AG10803 (cell line): ENCODE data around the gene ADORA2B.

Experiments used
- DNase-seq: peaks from one replicate; pipeline ENCODE4 v3.0.0; 2010; ENCODE audit warnings: low read depth
- H3K4me3 ChIP-seq: 2 replicates; pipeline ENCODE4 v1.5.1; 2011; ENCODE audit warnings: mild to moderate bottlenecking, low read length, control low read depth
- TF ChIP-seq, protein P1 (sequence below): conservative IDR thresholded peaks from 2 replicates; pipeline ENCODE4 v1.5.1; 2011; ENCODE audit warnings: mild to moderate bottlenecking, low read length, control low read depth, inconsistent platforms

The ADORA2B gene

DNA sequence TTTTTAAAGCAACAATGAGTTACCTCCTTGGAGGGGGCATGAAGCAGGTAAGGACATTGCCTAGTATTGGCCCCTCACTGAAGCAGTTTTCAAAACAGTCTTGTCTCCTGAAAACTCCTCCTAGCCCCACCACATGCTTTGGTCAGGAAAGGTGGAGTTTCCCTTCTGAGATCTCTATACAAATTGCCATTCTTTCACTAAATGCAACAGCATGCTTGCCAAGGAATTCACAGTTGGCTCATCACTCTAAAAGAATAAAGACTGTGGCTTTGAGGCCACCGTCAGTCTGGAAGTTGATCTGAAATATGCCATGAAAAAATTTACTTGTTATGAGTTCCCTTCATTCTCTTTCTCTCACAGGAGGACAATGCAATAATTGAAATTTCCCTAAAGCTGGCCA lies 58.9 kb downstream of the ADORA2B start:
- no peak overlapping the region for H3K4me3 ChIP-seq
- no peak for DNase-seq
- TF ChIP-seq, protein P1, sequence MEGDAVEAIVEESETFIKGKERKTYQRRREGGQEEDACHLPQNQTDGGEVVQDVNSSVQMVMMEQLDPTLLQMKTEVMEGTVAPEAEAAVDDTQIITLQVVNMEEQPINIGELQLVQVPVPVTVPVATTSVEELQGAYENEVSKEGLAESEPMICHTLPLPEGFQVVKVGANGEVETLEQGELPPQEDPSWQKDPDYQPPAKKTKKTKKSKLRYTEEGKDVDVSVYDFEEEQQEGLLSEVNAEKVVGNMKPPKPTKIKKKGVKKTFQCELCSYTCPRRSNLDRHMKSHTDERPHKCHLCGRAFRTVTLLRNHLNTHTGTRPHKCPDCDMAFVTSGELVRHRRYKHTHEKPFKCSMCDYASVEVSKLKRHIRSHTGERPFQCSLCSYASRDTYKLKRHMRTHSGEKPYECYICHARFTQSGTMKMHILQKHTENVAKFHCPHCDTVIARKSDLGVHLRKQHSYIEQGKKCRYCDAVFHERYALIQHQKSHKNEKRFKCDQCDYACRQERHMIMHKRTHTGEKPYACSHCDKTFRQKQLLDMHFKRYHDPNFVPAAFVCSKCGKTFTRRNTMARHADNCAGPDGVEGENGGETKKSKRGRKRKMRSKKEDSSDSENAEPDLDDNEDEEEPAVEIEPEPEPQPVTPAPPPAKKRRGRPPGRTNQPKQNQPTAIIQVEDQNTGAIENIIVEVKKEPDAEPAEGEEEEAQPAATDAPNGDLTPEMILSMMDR: no peak

DNA sequence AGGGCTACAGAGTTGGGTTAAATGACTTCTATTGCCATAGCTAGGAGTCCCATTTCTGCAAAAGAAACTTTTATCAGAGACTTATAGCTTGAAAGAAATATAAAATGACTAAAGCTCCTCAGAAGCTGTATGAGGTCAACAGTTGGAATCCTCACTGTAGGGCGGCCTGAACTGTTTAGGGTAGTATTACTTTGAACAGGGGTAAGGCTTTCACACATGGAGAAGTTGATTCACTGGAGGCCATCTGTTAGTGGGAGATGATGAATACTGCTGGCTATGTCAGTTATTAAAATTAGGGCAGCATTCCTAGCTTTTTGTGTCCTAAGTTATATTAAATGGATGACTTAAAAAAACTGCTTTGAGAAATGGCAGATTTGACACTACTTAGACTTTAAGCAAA lies 60.7 kb downstream of the ADORA2B start:
- no peak for DNase-seq
- TF ChIP-seq, protein P1: no peak
- no peak overlapping the region for H3K4me3 ChIP-seq

DNA sequence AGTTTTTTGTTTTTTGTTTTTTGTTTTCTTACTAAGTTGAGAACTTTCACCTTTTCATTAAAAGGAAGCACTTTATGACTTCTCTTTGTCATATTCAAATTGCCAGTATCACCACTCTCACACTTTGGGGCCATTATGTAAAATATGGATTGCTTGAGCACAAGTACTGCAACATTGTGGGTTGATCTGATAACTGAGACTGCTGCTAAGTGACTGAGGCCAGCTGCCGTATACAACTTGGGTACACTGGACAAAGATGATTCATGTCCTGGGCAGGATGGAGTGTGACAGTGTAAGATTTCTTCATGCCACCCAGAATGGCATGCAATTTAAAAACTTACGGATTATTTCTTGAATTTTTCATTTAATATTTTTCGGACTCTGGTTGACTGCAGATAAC lies 62.5 kb downstream of the ADORA2B start:
- no peak for DNase-seq
- H3K4me3 ChIP-seq: no peak overlapping the region
- TF ChIP-seq, protein P1: no peak

DNA sequence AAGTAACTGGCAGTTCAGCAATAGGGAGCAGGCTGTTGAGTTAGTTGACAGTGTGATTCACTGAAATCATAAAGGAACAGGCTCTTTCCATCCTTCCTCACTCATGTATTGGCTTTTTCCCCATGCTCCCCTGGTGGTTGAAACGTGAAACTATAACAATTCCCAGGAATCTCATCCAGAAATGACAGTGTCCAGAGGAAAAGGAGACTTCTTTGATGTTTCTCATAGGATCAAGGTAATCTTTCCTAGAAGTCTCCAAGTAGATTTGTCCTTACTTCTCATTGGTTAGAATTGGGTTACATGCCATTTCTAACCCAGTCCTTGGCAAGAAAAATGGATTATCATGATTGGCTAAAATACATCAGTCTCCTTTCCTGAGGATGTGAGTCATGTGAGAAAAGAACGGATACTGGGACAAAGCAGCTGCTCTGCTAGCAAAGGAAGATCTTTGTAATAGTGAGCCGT lies 69.0 kb downstream of the ADORA2B start:
- no peak overlapping the region for H3K4me3 ChIP-seq
- DNase-seq: peak; percentile 54
- TF ChIP-seq, protein P1: peak; percentile 75

DNA sequence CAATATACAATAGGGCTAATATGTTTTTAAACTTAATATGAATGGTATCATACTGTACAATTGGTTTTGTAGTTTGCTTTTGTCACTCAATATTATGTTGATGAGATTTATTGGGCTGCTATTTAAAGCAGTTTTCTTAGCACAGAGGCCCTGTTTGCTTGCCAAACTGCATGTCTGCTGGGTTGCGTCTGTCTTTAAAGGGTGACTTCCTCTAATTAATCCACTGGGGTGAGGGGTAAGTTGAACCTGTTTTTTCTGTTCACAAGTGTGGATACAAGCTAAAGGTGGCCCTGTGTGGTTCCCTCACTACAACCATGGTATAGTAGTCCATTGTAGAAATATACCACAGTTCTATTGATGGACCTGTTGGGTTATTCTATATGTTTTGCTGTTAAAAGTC lies 74.4 kb downstream of the ADORA2B start:
- DNase-seq: no peak
- H3K4me3 ChIP-seq: no peak overlapping the region
- TF ChIP-seq, protein P1: no peak

DNA sequence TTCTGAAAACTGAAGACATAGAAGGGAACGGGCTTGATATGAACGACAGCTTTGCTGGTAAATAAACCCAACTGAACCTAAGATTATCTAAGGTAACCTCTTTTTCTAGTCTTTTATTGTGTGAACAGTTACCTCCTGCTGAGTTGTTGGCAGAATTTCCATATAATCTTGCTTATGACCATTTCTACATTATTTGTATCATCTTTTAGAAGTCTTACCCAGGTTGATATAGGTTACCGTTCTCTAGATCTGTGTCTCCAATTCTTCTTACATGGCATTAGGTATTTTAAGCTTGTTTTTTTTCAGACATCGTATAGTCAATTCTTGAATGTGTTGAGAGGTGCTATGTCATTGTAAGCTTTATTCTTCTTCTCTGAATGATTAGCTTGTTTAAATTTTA lies 79.0 kb downstream of the ADORA2B start:
- TF ChIP-seq, protein P1: no peak
- DNase-seq: no peak
- no peak overlapping the region for H3K4me3 ChIP-seq

DNA sequence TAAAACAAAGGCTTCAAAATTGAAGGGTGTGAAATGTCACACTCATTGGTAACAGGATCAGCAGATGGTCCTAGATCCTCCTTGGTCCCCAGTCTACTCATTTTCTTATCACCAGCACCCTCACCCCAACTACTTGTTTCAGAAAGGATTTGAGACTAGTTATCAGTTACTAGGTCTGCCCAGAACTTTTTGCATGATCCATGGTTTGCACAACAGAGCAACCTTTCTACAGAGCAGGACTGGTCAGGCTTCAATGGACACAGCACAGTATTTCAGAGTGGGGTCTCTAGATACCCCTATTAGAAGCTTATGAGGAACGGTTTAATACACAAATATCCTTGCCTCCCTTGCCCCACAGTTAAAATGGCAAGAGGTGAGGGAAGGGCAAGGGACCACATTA lies 80.3 kb downstream of the ADORA2B start:
- no peak overlapping the region for H3K4me3 ChIP-seq
- no peak for DNase-seq
- TF ChIP-seq, protein P1: no peak
